Measurements from ENCODE around the gene CHN2. TPM values are rescaled to one million over a fixed set of nuclear protein-coding genes. Genes with fewer than 3 reads are reported as not detected.

CHN2 gene
- polyA plus RNA-seq, 2 of the 4 experiments (the other 2 are of a cell fraction), result 0.06 TPM; not detected in 1

- TF ChIP-seq CHD2 (IDR thresholded peaks at IDR 0.05; ENCODE audit: low read length, partially characterized antibody) (no peak), EHF (CRISPR knock-in tag; IDR thresholded peaks at IDR 0.05) (no peak), PHF8 (IDR thresholded peaks at IDR 0.05; ENCODE audit: borderline replicate concordance, low read depth) (no peak), GATA3 (IDR thresholded peaks at IDR 0.05; ENCODE audit: borderline replicate concordance) (no peak), ZC3H11A (IDR thresholded peaks at IDR 0.05) (no peak), HES2 (IDR thresholded peaks at IDR 0.05) (no peak)
- H3K4me2 ChIP-seq, result no peak overlapping the region
- H3K9me3 ChIP-seq, result no peaks in the 10 kb centered on the region
- peaks cover 10% of the 10 kb centered on the region for H3K4me1 ChIP-seq
- WGBS (ENCODE audit: missing lambda C conversion rate), result 68% methylated on average over 3 of the region's 3 CpGs
- DNase-seq (ENCODE audit: low read depth in 1 of 2, low spot score in 1 of 2) (no peak), FAIRE-seq (no peak), ATAC-seq (no peak)
- H3K4me3 ChIP-seq, result no peak overlapping the region
- POLR2A ChIA-PET, result no interaction called here
- CTCF ChIA-PET, result no interaction called here
- no peak overlapping the region for H3K27ac ChIP-seq
Observed at GRCh38 chr7:29444267-29444666, 249.7 kb downstream of the CHN2 start.

GRCh38 chr7:29445736-29446135 is 251.2 kb downstream of the CHN2 start:
- ChIA-PET POLR2A (no interaction called here), CTCF (interaction anchor here (0.9 kb wide), 1 partner anchor 50 kb away, joined by 3 read pairs; no protein-coding TSS in a partner anchor)
- FAIRE-seq (no peak), DNase-seq (ENCODE audit: low read depth in 1 of 2, low spot score in 1 of 2) (no peak), ATAC-seq (no peak)
- H3K9me3 ChIP-seq, result no peaks in the 10 kb centered on the region
- TF ChIP-seq ZNF302 (CRISPR knock-in tag; IDR thresholded peaks at IDR 0.05) (no peak), SMC3 (IDR thresholded peaks at IDR 0.05) (no peak), MAZ (IDR thresholded peaks at IDR 0.05; ENCODE audit: borderline replicate concordance, low read depth, low read length) (no peak), EHMT2 (IDR thresholded peaks at IDR 0.05; ENCODE audit: low read depth) (no peak), SREBF2 (IDR thresholded peaks at IDR 0.05) (no peak), RFX5 (IDR thresholded peaks at IDR 0.05) (no peak), POLR2AphosphoS2 (conservative IDR thresholded peaks at IDR 0.05; ENCODE audit: low read length) (no peak), ATOH8 (CRISPR knock-in tag; IDR thresholded peaks at IDR 0.05; ENCODE audit: low read depth) (no peak), HEYL (CRISPR knock-in tag; IDR thresholded peaks at IDR 0.05) (no peak), RAD21 (conservative IDR thresholded peaks at IDR 0.05 in 1 of 2, IDR thresholded peaks at IDR 0.05 in 1 of 2) (no peak), KDM5A (IDR thresholded peaks at IDR 0.05) (no peak), NR3C1 (IDR thresholded peaks at IDR 0.05) (no peak), JUN (IDR thresholded peaks at IDR 0.05) (no peak), CBX8 (IDR thresholded peaks at IDR 0.05) (no peak), RARB (CRISPR knock-in tag; IDR thresholded peaks at IDR 0.05) (no peak)
- TF ChIP-seq, protein P1, sequence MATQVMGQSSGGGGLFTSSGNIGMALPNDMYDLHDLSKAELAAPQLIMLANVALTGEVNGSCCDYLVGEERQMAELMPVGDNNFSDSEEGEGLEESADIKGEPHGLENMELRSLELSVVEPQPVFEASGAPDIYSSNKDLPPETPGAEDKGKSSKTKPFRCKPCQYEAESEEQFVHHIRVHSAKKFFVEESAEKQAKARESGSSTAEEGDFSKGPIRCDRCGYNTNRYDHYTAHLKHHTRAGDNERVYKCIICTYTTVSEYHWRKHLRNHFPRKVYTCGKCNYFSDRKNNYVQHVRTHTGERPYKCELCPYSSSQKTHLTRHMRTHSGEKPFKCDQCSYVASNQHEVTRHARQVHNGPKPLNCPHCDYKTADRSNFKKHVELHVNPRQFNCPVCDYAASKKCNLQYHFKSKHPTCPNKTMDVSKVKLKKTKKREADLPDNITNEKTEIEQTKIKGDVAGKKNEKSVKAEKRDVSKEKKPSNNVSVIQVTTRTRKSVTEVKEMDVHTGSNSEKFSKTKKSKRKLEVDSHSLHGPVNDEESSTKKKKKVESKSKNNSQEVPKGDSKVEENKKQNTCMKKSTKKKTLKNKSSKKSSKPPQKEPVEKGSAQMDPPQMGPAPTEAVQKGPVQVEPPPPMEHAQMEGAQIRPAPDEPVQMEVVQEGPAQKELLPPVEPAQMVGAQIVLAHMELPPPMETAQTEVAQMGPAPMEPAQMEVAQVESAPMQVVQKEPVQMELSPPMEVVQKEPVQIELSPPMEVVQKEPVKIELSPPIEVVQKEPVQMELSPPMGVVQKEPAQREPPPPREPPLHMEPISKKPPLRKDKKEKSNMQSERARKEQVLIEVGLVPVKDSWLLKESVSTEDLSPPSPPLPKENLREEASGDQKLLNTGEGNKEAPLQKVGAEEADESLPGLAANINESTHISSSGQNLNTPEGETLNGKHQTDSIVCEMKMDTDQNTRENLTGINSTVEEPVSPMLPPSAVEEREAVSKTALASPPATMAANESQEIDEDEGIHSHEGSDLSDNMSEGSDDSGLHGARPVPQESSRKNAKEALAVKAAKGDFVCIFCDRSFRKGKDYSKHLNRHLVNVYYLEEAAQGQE (IDR thresholded peaks at IDR 0.05), result no peak
- H3K4me1 ChIP-seq, result peaks cover 24% of the 10 kb centered on the region
- H3K4me2 ChIP-seq, result no peak overlapping the region
- WGBS (ENCODE audit: missing lambda C conversion rate), result 76% methylated on average over 6 of the region's 6 CpGs
- no peak overlapping the region for H3K27ac ChIP-seq
- H3K4me3 ChIP-seq, result no peak overlapping the region

Data from A549 (cell line).